Upper lobe of left lung (tissue), 4 donors: ENCODE measurements around the gene SYTL5.

Experiments used
- POLR2A ChIP-seq, 4 donors: fragments of 450-650 bp; IDR thresholded peaks; one replicate each; pipeline ENCODE4 v1.5.1; 2016 to 2017; ENCODE audit warnings: antibody characterized with exemption in 4 of 4, mild to moderate bottlenecking in 2 of 4
- POLR2AphosphoS5 ChIP-seq, 2 donors: sonication (generic); formaldehyde crosslinking; IDR thresholded peaks; one replicate each; pipeline ENCODE4 v1.5.1; 2017; ENCODE audit warnings: antibody characterized with exemption in 2 of 2
- TF ChIP-seq, protein P1 (sequence below), 6 experiments: fragments of 450-650 bp in 4 of 6; fragments of 200-600 bp in 2 of 6; sonication (generic) in 2 of 6; IDR thresholded peaks; one replicate each; pipeline ENCODE4 v1.5.1; 2016 to 2019; ENCODE audit warnings: antibody characterized with exemption in 6 of 6

DNA sequence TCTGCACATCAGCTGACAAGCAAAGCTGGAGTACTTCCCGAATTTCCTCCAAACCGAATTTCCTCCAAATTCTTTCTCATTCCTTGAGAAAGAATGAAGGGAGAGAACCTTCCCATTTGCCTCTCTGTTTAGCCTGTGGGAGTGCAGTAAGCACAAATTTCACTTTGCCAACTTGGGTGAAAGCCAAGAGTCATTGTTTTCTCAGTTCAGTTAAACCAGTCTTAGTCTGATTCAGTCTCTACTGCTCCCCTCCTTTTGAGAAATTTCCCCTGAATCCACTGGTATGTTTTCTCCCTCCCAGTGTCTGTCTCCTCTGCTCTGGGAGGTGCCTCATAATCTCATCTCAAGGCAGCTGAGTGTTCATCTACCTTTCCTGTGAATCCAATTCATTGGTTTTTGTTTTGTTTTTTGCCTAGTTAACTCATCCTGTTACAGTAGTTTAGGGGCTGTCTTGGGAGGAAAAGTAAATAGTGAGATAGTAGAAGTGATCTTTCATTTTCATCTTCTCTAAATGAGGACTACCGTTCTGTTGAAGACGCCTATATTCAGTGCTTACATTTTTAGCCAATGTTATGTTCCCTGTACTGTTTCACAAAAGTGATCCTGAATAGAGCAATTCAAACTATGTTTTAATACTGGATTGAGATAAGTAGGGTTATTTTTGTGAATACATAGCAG is 49.0 kb downstream of the SYTL5 start:
- no peak for TF ChIP-seq POLR2A (IDR thresholded peaks at IDR 0.05)
- TF ChIP-seq, protein P1, sequence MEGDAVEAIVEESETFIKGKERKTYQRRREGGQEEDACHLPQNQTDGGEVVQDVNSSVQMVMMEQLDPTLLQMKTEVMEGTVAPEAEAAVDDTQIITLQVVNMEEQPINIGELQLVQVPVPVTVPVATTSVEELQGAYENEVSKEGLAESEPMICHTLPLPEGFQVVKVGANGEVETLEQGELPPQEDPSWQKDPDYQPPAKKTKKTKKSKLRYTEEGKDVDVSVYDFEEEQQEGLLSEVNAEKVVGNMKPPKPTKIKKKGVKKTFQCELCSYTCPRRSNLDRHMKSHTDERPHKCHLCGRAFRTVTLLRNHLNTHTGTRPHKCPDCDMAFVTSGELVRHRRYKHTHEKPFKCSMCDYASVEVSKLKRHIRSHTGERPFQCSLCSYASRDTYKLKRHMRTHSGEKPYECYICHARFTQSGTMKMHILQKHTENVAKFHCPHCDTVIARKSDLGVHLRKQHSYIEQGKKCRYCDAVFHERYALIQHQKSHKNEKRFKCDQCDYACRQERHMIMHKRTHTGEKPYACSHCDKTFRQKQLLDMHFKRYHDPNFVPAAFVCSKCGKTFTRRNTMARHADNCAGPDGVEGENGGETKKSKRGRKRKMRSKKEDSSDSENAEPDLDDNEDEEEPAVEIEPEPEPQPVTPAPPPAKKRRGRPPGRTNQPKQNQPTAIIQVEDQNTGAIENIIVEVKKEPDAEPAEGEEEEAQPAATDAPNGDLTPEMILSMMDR (IDR thresholded peaks at IDR 0.05) = no peak
- no peak for TF ChIP-seq POLR2AphosphoS5 (IDR thresholded peaks at IDR 0.05)
